GM12873 (cell line): ENCODE measurements around the gene GMCL1.

Experiments used
- CTCF ChIP-seq: IDR thresholded peaks from 2 replicates; pipeline ENCODE4 v1.5.1; 2012; ENCODE audit warnings: low read depth, mild to moderate bottlenecking, moderate library complexity, low read length, control low read depth; ENCODE audit not compliant: insufficient read depth; ENCODE audit errors: missing control alignments

Gene GMCL1

GRCh38 chr2:69926849-69927515, 97.5 kb downstream of the GMCL1 start:
- no peak for TF ChIP-seq CTCF
